GM12878 (cell line): ENCODE measurements around the gene FBN2. TPM values are rescaled to one million over a fixed set of nuclear protein-coding genes. Genes with fewer than 3 reads are reported as not detected.

ENCODE experiments used
- ATAC-seq: fragments of 200-7000 bp; cut with Tn5 transposase; 3 replicates; pipeline ENCODE4 v1.9.1; 2020; ENCODE audit warnings: mild to moderate bottlenecking, moderate library complexity
- BruUV-seq: library from RNA; stranded (reverse); fragments of 400-500 nt; replicated peaks from 2 replicates; lab custom pipeline; 2021; lab: Mats Ljungman, UMichigan
- CTCF ChIA-PET: fragments of 300-600 bp; sonication (Branson Sonifier 250); formaldehyde crosslinking; extraction: SDS; loops from one replicate; lab custom pipeline; 2021; ENCODE audit warnings: inconsistent platforms; lab: Yijun Ruan, JAX
- POLR2A ChIA-PET: fragments of 350-600 bp; formaldehyde crosslinking; extraction: SDS; loops from one replicate; lab custom pipeline; 2021; ENCODE audit warnings: inconsistent platforms; lab: Charles Lee
- RAD21 ChIA-PET: fragments of 300-600 bp; sonication (Branson Sonifier 250); formaldehyde crosslinking; loops from one replicate; lab custom pipeline; 2023; ENCODE audit warnings: antibody characterized with exemption; ENCODE audit not compliant: unreplicated experiment; lab: Charles Lee
- SMC1A ChIA-PET: fragments of 300-600 bp; sonication (Branson Sonifier 250); formaldehyde crosslinking; loops from one replicate; lab custom pipeline; 2023; ENCODE audit not compliant: unreplicated experiment, uncharacterized antibody; lab: Charles Lee
- DNase-seq: peaks from one replicate; pipeline ENCODE4 v3.0.0-alpha.2; 2011; ENCODE audit warnings: low read depth, low spot score
- FAIRE-seq: peaks from 3 replicates; lab custom pipeline; 2011; peaks lifted over from hg19 to GRCh38; lab: Jason Lieb, UNC
- H2AFZ ChIP-seq: 2 replicates; pipeline ENCODE4 v1.6.0; 2011; ENCODE audit warnings: low read depth, low read length, control low read depth; ENCODE audit not compliant: control insufficient read depth
- H3K27ac ChIP-seq: 2 replicates; pipeline ENCODE4 v1.5.1; 2011; ENCODE audit warnings: control low read depth; ENCODE audit not compliant: control insufficient read depth, insufficient read depth
- H3K27me3 ChIP-seq, 2 experiments: replicated peaks in 1 of 2; 2 replicates each; pipeline versions ENCODE4 v1.6.0 to v1.6.1; 2011; ENCODE audit warnings: low read length in 1 of 2; ENCODE audit not compliant: control insufficient read depth in 2 of 2, insufficient read depth in 2 of 2
- H3K36me3 ChIP-seq, 2 experiments: 2 replicates each; pipeline ENCODE4 v1.5.1; 2011; ENCODE audit warnings: low read length in 1 of 2; ENCODE audit not compliant: control insufficient read depth in 2 of 2, insufficient read depth in 2 of 2
- H3K4me1 ChIP-seq: 2 replicates; pipeline ENCODE4 v1.6.1; 2011; ENCODE audit warnings: mild to moderate bottlenecking, low read length, moderate library complexity, mixed read lengths; ENCODE audit not compliant: control insufficient read depth, insufficient read depth
- H3K4me2 ChIP-seq: 2 replicates; pipeline ENCODE4 v1.6.0; 2011; ENCODE audit warnings: control low read depth; ENCODE audit not compliant: control insufficient read depth, insufficient read depth
- H3K4me3 ChIP-seq: fragments of 200-600 bp; sonication (generic); 2 replicates; pipeline ENCODE4 v1.5.1; 2016
- H3K79me2 ChIP-seq: 2 replicates; pipeline ENCODE4 v1.6.0; 2011; ENCODE audit warnings: low read length; ENCODE audit not compliant: control insufficient read depth, insufficient read depth
- H3K9ac ChIP-seq: 2 replicates; pipeline ENCODE4 v1.8.0; 2011; ENCODE audit warnings: low read length, control low read depth, mixed read lengths; ENCODE audit not compliant: control insufficient read depth, insufficient read depth
- H3K9me3 ChIP-seq: replicated peaks from 3 replicates; pipeline ENCODE4 v1.5.1; 2011; ENCODE audit warnings: mild to moderate bottlenecking, low read length; ENCODE audit not compliant: control insufficient read depth, insufficient read depth
- H4K20me1 ChIP-seq: 2 replicates; pipeline ENCODE4 v1.6.0; 2011; ENCODE audit not compliant: control insufficient read depth, insufficient read depth
- DPF2 ChIP-seq: fragments of 450-650 bp; IDR thresholded peaks from 2 replicates; pipeline ENCODE4 v1.6.1; 2017; ENCODE audit warnings: mild to moderate bottlenecking
- ESRRA ChIP-seq: IDR thresholded peaks from 2 replicates; pipeline ENCODE4 v1.6.1; 2012; ENCODE audit warnings: mild to moderate bottlenecking, low read length, improper control_type of control experiment
- HDAC6 ChIP-seq: fragments of 200-600 bp; sonication (generic); IDR thresholded peaks from one replicate; pipeline ENCODE4 v1.8.0; 2017; ENCODE audit warnings: antibody characterized with exemption; ENCODE audit not compliant: unreplicated experiment
- MXI1 ChIP-seq: fragments of 150-350 bp; IDR thresholded peaks from 2 replicates; pipeline ENCODE4 v1.6.1; 2011; ENCODE audit warnings: low read depth, mild to moderate bottlenecking, inconsistent platforms, low read length, improper control_type of control experiment
- NFXL1 ChIP-seq: fragments of 450-650 bp; IDR thresholded peaks from 2 replicates; pipeline ENCODE4 v1.6.1; 2017; ENCODE audit warnings: antibody characterized with exemption, mild to moderate bottlenecking, borderline replicate concordance
- RAD51 ChIP-seq: fragments of 450-650 bp; IDR thresholded peaks from 2 replicates; pipeline ENCODE4 v1.6.1; 2016; ENCODE audit warnings: moderate library complexity, mild to moderate bottlenecking, inconsistent platforms
- RB1 ChIP-seq: fragments of 450-650 bp; formaldehyde crosslinking; IDR thresholded peaks from 2 replicates; pipeline ENCODE4 v1.6.1; 2017; ENCODE audit warnings: mild to moderate bottlenecking, borderline replicate concordance
- STAT1 ChIP-seq: fragments of 450-650 bp; conservative IDR thresholded peaks from 2 replicates; pipeline ENCODE4 v1.6.1; 2014; ENCODE audit warnings: antibody characterized with exemption, mild to moderate bottlenecking
- YY1 ChIP-seq: IDR thresholded peaks from 2 replicates; pipeline ENCODE4 v1.6.1; 2011; ENCODE audit warnings: low read depth, mild to moderate bottlenecking, low read length
- ZNF622 ChIP-seq: fragments of 450-650 bp; IDR thresholded peaks from 2 replicates; pipeline ENCODE4 v1.6.1; 2017; ENCODE audit warnings: mild to moderate bottlenecking, inconsistent platforms
- WGBS: methylation state at CpG from one replicate; pipeline ENCODE4 v1.1.6; 2016; ENCODE audit warnings: low lambda C conversion rate; ENCODE audit not compliant: insufficient replicate concordance, insufficient coverage; ENCODE audit errors: missing lambda C conversion rate; 5-methylcytosine and 5-hydroxymethylcytosine counted together
- in situ Hi-C: fragments of 300-500 bp; cut with MboI; formaldehyde crosslinking; loops from 9 replicates; pipeline ENCODE4 v1.14.3; 2018; ENCODE audit warnings: mixed read lengths
- intact Hi-C: fragments of 100-400 bp; cut with micrococcal nuclease; formaldehyde crosslinking; loops from one replicate; pipeline ENCODE4 v1.14.2; 2022; ENCODE audit not compliant: unreplicated experiment
- polyA plus RNA-seq, 11 experiments: library from polyadenylated mRNA; depleted of rRNA in 4 of 11; unstranded in 6 of 11; stranded (reverse) in 5 of 11; fragments of >200 nt; fragmentation: Nextera tagmentation in 4 of 11; fragmentation: Illumina TruSeq in 1 of 11; extraction: Ambion mirVana in 4 of 11; extraction: Trizol in 1 of 11; gene quantifications; 1 replicate in 1 of 11; 2 replicates in 10 of 11; pipeline versions ENCODE4 v1.2.1 to v1.2.3, GENCODE V29; 2011 to 2016; ENCODE audit warnings: inconsistent platforms in 2 of 11, missing spikeins in 2 of 11, low read depth in 1 of 11
- total RNA-seq, 4 experiments: library from RNA; depleted of rRNA in 3 of 4; stranded (reverse); fragments of >200 nt in 3 of 4; fragmentation: Illumina TruSeq in 1 of 4; extraction: Trizol in 1 of 4; gene quantifications; 2 replicates each; pipeline versions ENCODE4 v1.2.1 to v1.2.3, GENCODE V29; 2013 to 2021
- TF ChIP-seq, protein P1 (sequence below): fragments of 450-650 bp; formaldehyde crosslinking; IDR thresholded peaks from 2 replicates; pipeline ENCODE4 v1.5.0; 2022; ENCODE audit warnings: mild to moderate bottlenecking, missing genetic modification characterization
- TF ChIP-seq, protein P2 (sequence below): fragments of 450-650 bp; IDR thresholded peaks from 2 replicates; pipeline ENCODE4 v1.6.1; 2017; ENCODE audit warnings: borderline replicate concordance
- TF ChIP-seq, protein P3 (sequence below): fragments of 450-650 bp; IDR thresholded peaks from 2 replicates; pipeline ENCODE4 v1.6.1; 2018; ENCODE audit warnings: mild to moderate bottlenecking, low read depth, moderate library complexity; ENCODE audit not compliant: partially characterized antibody
- TF ChIP-seq, protein P4 (sequence below): fragments of 150-350 bp; IDR thresholded peaks from 2 replicates; pipeline ENCODE4 v1.6.1; 2016; ENCODE audit warnings: low read depth, low read length

The FBN2 gene
- total and polyA plus RNA-seq, 10 of the 15 experiments (the other 5 are each of a cell fraction or from before 2014, with no cell fraction given) = 0.01 to 0.98 (median 0.10) TPM; not detected in 3

DNA sequence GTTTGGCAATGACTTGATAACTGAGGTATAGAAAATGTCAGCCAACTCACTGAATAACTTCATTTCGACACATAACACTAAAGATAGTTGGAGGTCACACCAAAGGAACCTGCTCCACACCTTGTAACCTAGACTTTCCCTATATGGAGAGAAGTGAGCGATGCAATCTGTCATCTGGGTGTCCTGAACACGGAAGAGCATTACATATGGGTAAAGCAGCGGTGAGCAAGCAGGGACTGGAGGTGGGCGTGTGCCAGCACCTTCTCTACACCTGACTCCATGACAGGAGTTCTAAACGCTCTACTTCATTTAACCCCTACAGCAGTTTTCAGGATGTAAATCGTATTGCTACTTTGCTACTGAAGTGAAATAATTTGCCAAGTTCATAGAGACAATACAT is 301.7 kb downstream of the FBN2 start:
- no TSS peak for BruUV-seq
- intact Hi-C loops = no loop called here
- CTCF ChIA-PET = no interaction called here

More for the DNA sequence above, 301.7 kb downstream of the FBN2 start:
- Histone ChIP-seq H3K4me3 (no peak overlapping the region), H4K20me1 (no peaks in the 10 kb centered on the region), H3K9me3 (no peaks in the 10 kb centered on the region), H3K4me2 (no peak overlapping the region), H3K27me3 (no peaks in the 10 kb centered on the region), H3K9ac (no peak overlapping the region), H3K27ac (no peak overlapping the region), H2AFZ (no peak overlapping the region), H3K79me2 (no peaks in the 10 kb centered on the region), H3K4me1 (no peaks in the 10 kb centered on the region), H3K36me3 (no peaks in the 10 kb centered on the region)
- RAD21 ChIA-PET = interaction anchor here (1.3 kb wide), 1 partner anchor 23 kb away, joined by 3 read pairs; no protein-coding TSS in a partner anchor
- POLR2A ChIA-PET = no interaction called here
- no peak for ATAC-seq
- TF ChIP-seq DPF2 (no peak), ZNF622 (no peak), HDAC6 (no peak), STAT1 (no peak), RB1 (no peak), NFXL1 (no peak), YY1 (no peak), MXI1 (no peak), RAD51 (no peak), ESRRA (no peak)
- TF ChIP-seq, protein P1, sequence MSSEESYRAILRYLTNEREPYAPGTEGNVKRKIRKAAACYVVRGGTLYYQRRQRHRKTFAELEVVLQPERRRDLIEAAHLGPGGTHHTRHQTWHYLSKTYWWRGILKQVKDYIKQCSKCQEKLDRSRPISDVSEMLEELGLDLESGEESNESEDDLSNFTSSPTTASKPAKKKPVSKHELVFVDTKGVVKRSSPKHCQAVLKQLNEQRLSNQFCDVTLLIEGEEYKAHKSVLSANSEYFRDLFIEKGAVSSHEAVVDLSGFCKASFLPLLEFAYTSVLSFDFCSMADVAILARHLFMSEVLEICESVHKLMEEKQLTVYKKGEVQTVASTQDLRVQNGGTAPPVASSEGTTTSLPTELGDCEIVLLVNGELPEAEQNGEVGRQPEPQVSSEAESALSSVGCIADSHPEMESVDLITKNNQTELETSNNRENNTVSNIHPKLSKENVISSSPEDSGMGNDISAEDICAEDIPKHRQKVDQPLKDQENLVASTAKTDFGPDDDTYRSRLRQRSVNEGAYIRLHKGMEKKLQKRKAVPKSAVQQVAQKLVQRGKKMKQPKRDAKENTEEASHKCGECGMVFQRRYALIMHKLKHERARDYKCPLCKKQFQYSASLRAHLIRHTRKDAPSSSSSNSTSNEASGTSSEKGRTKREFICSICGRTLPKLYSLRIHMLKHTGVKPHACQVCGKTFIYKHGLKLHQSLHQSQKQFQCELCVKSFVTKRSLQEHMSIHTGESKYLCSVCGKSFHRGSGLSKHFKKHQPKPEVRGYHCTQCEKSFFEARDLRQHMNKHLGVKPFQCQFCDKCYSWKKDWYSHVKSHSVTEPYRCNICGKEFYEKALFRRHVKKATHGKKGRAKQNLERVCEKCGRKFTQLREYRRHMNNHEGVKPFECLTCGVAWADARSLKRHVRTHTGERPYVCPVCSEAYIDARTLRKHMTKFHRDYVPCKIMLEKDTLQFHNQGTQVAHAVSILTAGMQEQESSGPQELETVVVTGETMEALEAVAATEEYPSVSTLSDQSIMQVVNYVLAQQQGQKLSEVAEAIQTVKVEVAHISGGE (CRISPR knock-in tag) = no peak
- TF ChIP-seq, protein P2, sequence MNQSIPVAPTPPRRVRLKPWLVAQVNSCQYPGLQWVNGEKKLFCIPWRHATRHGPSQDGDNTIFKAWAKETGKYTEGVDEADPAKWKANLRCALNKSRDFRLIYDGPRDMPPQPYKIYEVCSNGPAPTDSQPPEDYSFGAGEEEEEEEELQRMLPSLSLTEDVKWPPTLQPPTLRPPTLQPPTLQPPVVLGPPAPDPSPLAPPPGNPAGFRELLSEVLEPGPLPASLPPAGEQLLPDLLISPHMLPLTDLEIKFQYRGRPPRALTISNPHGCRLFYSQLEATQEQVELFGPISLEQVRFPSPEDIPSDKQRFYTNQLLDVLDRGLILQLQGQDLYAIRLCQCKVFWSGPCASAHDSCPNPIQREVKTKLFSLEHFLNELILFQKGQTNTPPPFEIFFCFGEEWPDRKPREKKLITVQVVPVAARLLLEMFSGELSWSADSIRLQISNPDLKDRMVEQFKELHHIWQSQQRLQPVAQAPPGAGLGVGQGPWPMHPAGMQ = no peak
- TF ChIP-seq, protein P3, sequence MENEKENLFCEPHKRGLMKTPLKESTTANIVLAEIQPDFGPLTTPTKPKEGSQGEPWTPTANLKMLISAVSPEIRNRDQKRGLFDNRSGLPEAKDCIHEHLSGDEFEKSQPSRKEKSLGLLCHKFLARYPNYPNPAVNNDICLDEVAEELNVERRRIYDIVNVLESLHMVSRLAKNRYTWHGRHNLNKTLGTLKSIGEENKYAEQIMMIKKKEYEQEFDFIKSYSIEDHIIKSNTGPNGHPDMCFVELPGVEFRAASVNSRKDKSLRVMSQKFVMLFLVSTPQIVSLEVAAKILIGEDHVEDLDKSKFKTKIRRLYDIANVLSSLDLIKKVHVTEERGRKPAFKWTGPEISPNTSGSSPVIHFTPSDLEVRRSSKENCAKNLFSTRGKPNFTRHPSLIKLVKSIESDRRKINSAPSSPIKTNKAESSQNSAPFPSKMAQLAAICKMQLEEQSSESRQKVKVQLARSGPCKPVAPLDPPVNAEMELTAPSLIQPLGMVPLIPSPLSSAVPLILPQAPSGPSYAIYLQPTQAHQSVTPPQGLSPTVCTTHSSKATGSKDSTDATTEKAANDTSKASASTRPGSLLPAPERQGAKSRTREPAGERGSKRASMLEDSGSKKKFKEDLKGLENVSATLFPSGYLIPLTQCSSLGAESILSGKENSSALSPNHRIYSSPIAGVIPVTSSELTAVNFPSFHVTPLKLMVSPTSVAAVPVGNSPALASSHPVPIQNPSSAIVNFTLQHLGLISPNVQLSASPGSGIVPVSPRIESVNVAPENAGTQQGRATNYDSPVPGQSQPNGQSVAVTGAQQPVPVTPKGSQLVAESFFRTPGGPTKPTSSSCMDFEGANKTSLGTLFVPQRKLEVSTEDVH = no peak
- TF ChIP-seq, protein P4, sequence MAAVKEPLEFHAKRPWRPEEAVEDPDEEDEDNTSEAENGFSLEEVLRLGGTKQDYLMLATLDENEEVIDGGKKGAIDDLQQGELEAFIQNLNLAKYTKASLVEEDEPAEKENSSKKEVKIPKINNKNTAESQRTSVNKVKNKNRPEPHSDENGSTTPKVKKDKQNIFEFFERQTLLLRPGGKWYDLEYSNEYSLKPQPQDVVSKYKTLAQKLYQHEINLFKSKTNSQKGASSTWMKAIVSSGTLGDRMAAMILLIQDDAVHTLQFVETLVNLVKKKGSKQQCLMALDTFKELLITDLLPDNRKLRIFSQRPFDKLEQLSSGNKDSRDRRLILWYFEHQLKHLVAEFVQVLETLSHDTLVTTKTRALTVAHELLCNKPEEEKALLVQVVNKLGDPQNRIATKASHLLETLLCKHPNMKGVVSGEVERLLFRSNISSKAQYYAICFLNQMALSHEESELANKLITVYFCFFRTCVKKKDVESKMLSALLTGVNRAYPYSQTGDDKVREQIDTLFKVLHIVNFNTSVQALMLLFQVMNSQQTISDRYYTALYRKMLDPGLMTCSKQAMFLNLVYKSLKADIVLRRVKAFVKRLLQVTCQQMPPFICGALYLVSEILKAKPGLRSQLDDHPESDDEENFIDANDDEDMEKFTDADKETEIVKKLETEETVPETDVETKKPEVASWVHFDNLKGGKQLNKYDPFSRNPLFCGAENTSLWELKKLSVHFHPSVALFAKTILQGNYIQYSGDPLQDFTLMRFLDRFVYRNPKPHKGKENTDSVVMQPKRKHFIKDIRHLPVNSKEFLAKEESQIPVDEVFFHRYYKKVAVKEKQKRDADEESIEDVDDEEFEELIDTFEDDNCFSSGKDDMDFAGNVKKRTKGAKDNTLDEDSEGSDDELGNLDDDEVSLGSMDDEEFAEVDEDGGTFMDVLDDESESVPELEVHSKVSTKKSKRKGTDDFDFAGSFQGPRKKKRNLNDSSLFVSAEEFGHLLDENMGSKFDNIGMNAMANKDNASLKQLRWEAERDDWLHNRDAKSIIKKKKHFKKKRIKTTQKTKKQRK = no peak
- SMC1A ChIA-PET = interaction anchor here (0.9 to 2.2 kb wide), 4 partner anchors 21 to 255 kb away, joined by 3 to 7 read pairs (median 4); no protein-coding TSS in a partner anchor
- in situ Hi-C loops = no loop called here
- DNase-seq = no peak
- WGBS = 29% methylated on average over 7 of the region's 7 CpGs
- FAIRE-seq = no peak
